NCI-H1436 (cell line): ENCODE measurements around the gene ASTN2.

Experiments
- DNase-seq: peaks from one replicate; lab custom pipeline; 2025; lab: John Stamatoyannopoulos, UW

ASTN2 gene

GRCh38 chr9:116387934-116388698, 1026.7 kb downstream of the ASTN2 start:
- no peak for DNase-seq

GRCh38 chr9:116383936-116384335, 1030.9 kb downstream of the ASTN2 start:
- no peak for DNase-seq

GRCh38 chr9:116383133-116383532, 1031.7 kb downstream of the ASTN2 start:
- DNase-seq, result no peak

- no peak for DNase-seq
Measured at GRCh38 chr9:116382053-116382452, 1032.8 kb downstream of the ASTN2 start.

GRCh38 chr9:116381350-116381749, 1033.5 kb downstream of the ASTN2 start:
- DNase-seq, result no peak

GRCh38 chr9:116380496-116380995, 1034.3 kb downstream of the ASTN2 start:
- DNase-seq, result no peak

GRCh38 chr9:116379821-116380220, 1035.0 kb downstream of the ASTN2 start:
- DNase-seq, result no peak

- DNase-seq, result no peak
Measured at GRCh38 chr9:116378873-116379272, 1036.0 kb downstream of the ASTN2 start.

- no peak for DNase-seq
Measured at GRCh38 chr9:116377179-116377798, 1037.6 kb downstream of the ASTN2 start.
